Fibroblast of mammary gland (primary cell): Measurements from ENCODE around the gene GMNC.
"Not testable (repeated sequence)": the region's sequence is repeated elsewhere in the genome, so short reads cannot be mapped to it uniquely, and the experiment has no call there.

ENCODE experiments used
- DNase-seq: peaks from one replicate; pipeline ENCODE4 v3.0.0-alpha.2; 2010; ENCODE audit warnings: low read depth
- H3K4me3 ChIP-seq: 2 replicates; pipeline ENCODE4 v1.5.1; 2011; ENCODE audit warnings: low read depth, mild to moderate bottlenecking, low read length, moderate library complexity; ENCODE audit not compliant: control insufficient read depth
- TF ChIP-seq, protein P1 (sequence below): conservative IDR thresholded peaks from 2 replicates; pipeline ENCODE4 v1.5.1; 2011; ENCODE audit warnings: low read depth, low read length, inconsistent platforms; ENCODE audit not compliant: control insufficient read depth, insufficient read depth

Gene GMNC

GRCh38 chr3:190886945-190887344, 24.5 kb upstream of the GMNC start:
- H3K4me3 ChIP-seq, result no peak overlapping the region
- TF ChIP-seq, protein P1, sequence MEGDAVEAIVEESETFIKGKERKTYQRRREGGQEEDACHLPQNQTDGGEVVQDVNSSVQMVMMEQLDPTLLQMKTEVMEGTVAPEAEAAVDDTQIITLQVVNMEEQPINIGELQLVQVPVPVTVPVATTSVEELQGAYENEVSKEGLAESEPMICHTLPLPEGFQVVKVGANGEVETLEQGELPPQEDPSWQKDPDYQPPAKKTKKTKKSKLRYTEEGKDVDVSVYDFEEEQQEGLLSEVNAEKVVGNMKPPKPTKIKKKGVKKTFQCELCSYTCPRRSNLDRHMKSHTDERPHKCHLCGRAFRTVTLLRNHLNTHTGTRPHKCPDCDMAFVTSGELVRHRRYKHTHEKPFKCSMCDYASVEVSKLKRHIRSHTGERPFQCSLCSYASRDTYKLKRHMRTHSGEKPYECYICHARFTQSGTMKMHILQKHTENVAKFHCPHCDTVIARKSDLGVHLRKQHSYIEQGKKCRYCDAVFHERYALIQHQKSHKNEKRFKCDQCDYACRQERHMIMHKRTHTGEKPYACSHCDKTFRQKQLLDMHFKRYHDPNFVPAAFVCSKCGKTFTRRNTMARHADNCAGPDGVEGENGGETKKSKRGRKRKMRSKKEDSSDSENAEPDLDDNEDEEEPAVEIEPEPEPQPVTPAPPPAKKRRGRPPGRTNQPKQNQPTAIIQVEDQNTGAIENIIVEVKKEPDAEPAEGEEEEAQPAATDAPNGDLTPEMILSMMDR, result no peak
- peak; percentile 23 for DNase-seq

- DNase-seq, result peak; percentile 74
- H3K4me3 ChIP-seq, result no peak overlapping the region
- TF ChIP-seq, protein P1, result peak; percentile 99
Measured at GRCh38 chr3:190883973-190884832, 21.7 kb upstream of the GMNC start.

- DNase-seq, result no peak
- TF ChIP-seq, protein P1, result no peak
- H3K4me3 ChIP-seq, result no peak overlapping the region
Measured at GRCh38 chr3:190883141-190883540, 20.6 kb upstream of the GMNC start.

- TF ChIP-seq, protein P1, result peak; percentile 42
Measured at GRCh38 chr3:190877925-190878324, 15.4 kb upstream of the GMNC start.

GRCh38 chr3:190876433-190876832, 13.9 kb upstream of the GMNC start:
- not testable (repeated sequence) for DNase-seq, H3K4me3 ChIP-seq

More at GRCh38 chr3:190877925-190878324, 15.4 kb upstream of the GMNC start:
- DNase-seq, result no peak
- H3K4me3 ChIP-seq, result no peak overlapping the region

DNA sequence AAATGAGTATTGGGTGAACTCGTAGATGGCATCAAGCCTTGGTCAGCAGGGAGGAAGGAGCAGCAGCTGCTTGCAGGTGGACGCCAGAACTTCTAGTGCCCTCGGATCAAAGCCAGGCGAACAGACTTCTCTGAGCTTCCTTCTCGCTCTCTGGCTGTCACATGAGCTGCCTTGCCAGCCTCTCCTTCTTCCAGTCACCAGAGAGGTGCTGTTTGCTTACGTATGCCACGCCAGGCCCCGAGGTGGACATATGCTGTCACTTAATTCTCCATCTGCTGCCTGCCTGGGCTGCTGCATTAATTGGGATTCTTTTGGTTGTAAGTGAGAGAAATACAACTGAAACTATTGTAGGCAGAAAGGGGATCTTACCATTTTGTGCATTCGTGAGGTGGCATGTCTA, 12.6 kb upstream of the GMNC start:
- DNase-seq, result not testable (repeated sequence)

DNA sequence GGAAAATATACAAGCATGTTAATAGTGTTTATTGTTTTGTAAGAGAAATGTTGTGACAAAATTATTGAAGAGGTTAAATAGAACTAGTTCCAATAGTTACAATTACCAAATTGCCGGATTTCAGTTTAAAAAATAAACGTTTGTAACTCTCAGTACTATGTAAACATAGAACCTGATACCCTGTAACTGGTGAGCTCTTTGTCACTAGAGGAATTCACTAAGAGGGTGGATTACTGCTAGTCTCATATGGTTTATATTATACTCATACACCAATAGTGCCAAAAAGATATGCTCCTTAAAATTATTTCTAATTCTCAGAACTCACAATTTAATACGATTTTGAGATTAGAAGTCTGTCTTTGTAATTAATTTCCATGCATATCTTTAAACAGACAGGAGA, 7.6 kb upstream of the GMNC start:
- H3K4me3 ChIP-seq, result no peak overlapping the region
- DNase-seq, result no peak
- TF ChIP-seq, protein P1, result no peak

More for the DNA sequence above, 12.6 kb upstream of the GMNC start:
- H3K4me3 ChIP-seq, result not testable (repeated sequence)

DNA sequence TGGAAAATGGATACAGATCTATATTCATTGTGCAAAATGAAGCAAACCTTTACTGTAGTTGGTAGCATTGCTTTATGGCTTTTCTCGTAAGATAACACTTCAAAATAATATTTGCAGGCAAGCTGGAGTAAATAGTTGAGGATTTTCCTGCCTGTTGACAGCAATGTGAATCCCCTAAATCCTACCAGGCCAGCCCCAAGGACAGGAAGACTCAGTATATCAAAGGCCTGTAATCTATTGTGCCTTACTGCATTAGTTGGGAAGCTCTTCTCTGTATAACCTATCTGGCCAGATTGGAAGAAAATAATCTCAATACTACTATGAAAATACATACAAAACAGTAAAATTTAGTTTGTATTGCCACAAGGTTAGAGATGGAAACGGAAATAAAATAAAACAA, 4.6 kb upstream of the GMNC start:
- H3K4me3 ChIP-seq, result no peak overlapping the region
- TF ChIP-seq, protein P1, result no peak

More for the DNA sequence above, 4.6 kb upstream of the GMNC start:
- DNase-seq, result no peak
